ENCODE data around the gene ZNF844. TPM values are rescaled to one million over a fixed set of nuclear protein-coding genes. Genes with fewer than 3 reads are reported as not detected.

The ZNF844 gene
- total RNA-seq, 1 experiment from 2014 or later = not detected

- DNase-seq (ENCODE audit: low read depth, low spot score) = no peak
- Histone ChIP-seq H3K79me2 (ENCODE audit: insufficient read depth, low read length) (no peaks in the 10 kb centered on the region), H3K4me1 (ENCODE audit: control insufficient read depth in 1 of 2, insufficient read depth in 2 of 2, low read length in 2 of 2) (no peaks in the 10 kb centered on the region), H3K27ac (ENCODE audit: low read depth, low read length) (no peak overlapping the region), H3K27me3 (ENCODE audit: insufficient read depth, low read length) (no peaks in the 10 kb centered on the region), H3K4me3 (replicated peaks in 1 of 2; ENCODE audit: low read depth in 1 of 2, low read length in 2 of 2) (no peak overlapping the region), H4K20me1 (ENCODE audit: insufficient read depth) (no peaks in the 10 kb centered on the region), H3K9me3 (ENCODE audit: control insufficient read depth in 1 of 2, insufficient read depth in 1 of 2, low read depth in 1 of 2, low read length in 2 of 2) (peaks cover 0 to 9% of the 10 kb centered on the region in 2 experiments; a peak in 2 of 4 replicates), H3K4me2 (ENCODE audit: low read length) (no peak overlapping the region), H3K9ac (ENCODE audit: low read length) (no peak overlapping the region), H3K36me3 (ENCODE audit: control insufficient read depth in 1 of 2, insufficient read depth in 2 of 2, low read length in 2 of 2) (no peaks in the 10 kb centered on the region), H2AFZ (ENCODE audit: low read depth, low read length, poor library complexity, severe bottlenecking) (no peak overlapping the region), H3K9me2 (ENCODE audit: insufficient read depth) (no peaks in the 10 kb centered on the region)
- CTCF ChIA-PET = interaction anchor here (1.0 kb wide), 1 partner anchor 132 kb away, joined by 3 read pairs; no protein-coding TSS in a partner anchor
- no TSS peak for BruUV-seq (replicated peaks)
- RAD21 ChIA-PET (ENCODE audit: low non-redundant PET in 1 of 2, low total read pairs in 2 of 2, uncharacterized antibody in 2 of 2, unreplicated experiment in 2 of 2) = no interaction called here
- POLR2A ChIA-PET = no interaction called here
- no peak for ATAC-seq
- TF ChIP-seq MAX (IDR thresholded peaks at IDR 0.05) (no peak), CBX3 (IDR thresholded peaks at IDR 0.05; ENCODE audit: low read depth) (no peak), EZH2 (IDR thresholded peaks at IDR 0.05) (no peak), CTCF (IDR thresholded peaks at IDR 0.05 in 2 of 3, conservative IDR thresholded peaks at IDR 0.05 in 1 of 3; ENCODE audit: borderline replicate concordance in 1 of 3, insufficient read depth in 1 of 3, low read depth in 2 of 3, low read length in 2 of 3) (no peak), POLR2AphosphoS5 (IDR thresholded peaks at IDR 0.05; ENCODE audit: low read depth, low read length) (no peak), TCF7L2 (IDR thresholded peaks at IDR 0.05; ENCODE audit: borderline replicate concordance, extremely low read depth, insufficient read depth, insufficient read length) (no peak), REST (IDR thresholded peaks at IDR 0.05; ENCODE audit: low read depth) (no peak), YY1 (IDR thresholded peaks at IDR 0.05; ENCODE audit: extremely low read depth, insufficient replicate concordance, low read depth, low read length) (no peak), CEBPB (IDR thresholded peaks at IDR 0.05; ENCODE audit: low read depth) (no peak), EZH2phosphoT487 (IDR thresholded peaks at IDR 0.05; ENCODE audit: borderline replicate concordance) (no peak), SRF (IDR thresholded peaks at IDR 0.05; ENCODE audit: low read depth) (no peak), RAD21 (IDR thresholded peaks at IDR 0.05; ENCODE audit: low read depth) (no peak), JUND (IDR thresholded peaks at IDR 0.05) (no peak), ATF3 (IDR thresholded peaks at IDR 0.05) (no peak), ELF1 (IDR thresholded peaks at IDR 0.05; ENCODE audit: borderline replicate concordance, low read depth) (no peak), ZFX (IDR thresholded peaks at IDR 0.05) (no peak), FOSL1 (IDR thresholded peaks at IDR 0.05; ENCODE audit: low read depth) (no peak), ZNF274 (IDR thresholded peaks at IDR 0.05; ENCODE audit: low read depth, low read length) (no peak), ZBTB33 (IDR thresholded peaks at IDR 0.05; ENCODE audit: extremely low read depth, insufficient replicate concordance, low read length) (no peak), EGR1 (IDR thresholded peaks at IDR 0.05; ENCODE audit: low read depth) (no peak)
- intact Hi-C loops (cut with micrococcal nuclease) = no loop called here
These were observed 8.7 kb upstream of the ZNF844 start for GRCh38 chr19:12055784-12056183.
